BLaER1 treated with 17β-estradiol and CSF1 and Interleukin-3, amounts not matched to agents 10 nM and 100 nM (cell line): ENCODE results near the gene PTPRD.

ENCODE experiments used
- H3K27ac ChIP-seq, 11 experiments: shearing (Covaris generic); formaldehyde crosslinking; 2 replicates each; pipeline ENCODE4 v1.8.1; 2022
- H3K27me3 ChIP-seq, 11 experiments: shearing (Covaris generic); formaldehyde crosslinking; 2 replicates each; pipeline ENCODE4 v1.8.1; 2022
- H3K36me3 ChIP-seq, 11 experiments: shearing (Covaris generic); formaldehyde crosslinking; 2 replicates each; pipeline ENCODE4 v1.8.1; 2022
- H3K4me1 ChIP-seq, 10 experiments: shearing (Covaris generic); formaldehyde crosslinking; 2 replicates each; pipeline ENCODE4 v1.8.1; 2022
- H3K4me2 ChIP-seq, 11 experiments: shearing (Covaris generic); formaldehyde crosslinking; 2 replicates each; pipeline ENCODE4 v1.8.1; 2022
- H3K4me3 ChIP-seq, 10 experiments: shearing (Covaris generic); formaldehyde crosslinking; 2 replicates each; pipeline ENCODE4 v1.8.1; 2022
- H3K9ac ChIP-seq, 11 experiments: shearing (Covaris generic); formaldehyde crosslinking; 2 replicates each; pipeline ENCODE4 v1.8.1; 2022
- H3K9me3 ChIP-seq, 11 experiments: shearing (Covaris generic); formaldehyde crosslinking; replicated peaks in 1 of 11; 2 replicates each; pipeline ENCODE4 v1.8.1; 2022
- H4K20me1 ChIP-seq, 11 experiments: shearing (Covaris generic); formaldehyde crosslinking; 2 replicates each; pipeline ENCODE4 v1.8.1; 2022
- Cebpa-rat ChIP-seq, 11 experiments: shearing (Covaris generic); IDR thresholded peaks; 2 replicates each; pipeline ENCODE4 v1.8.1; 2022

The PTPRD gene

DNA sequence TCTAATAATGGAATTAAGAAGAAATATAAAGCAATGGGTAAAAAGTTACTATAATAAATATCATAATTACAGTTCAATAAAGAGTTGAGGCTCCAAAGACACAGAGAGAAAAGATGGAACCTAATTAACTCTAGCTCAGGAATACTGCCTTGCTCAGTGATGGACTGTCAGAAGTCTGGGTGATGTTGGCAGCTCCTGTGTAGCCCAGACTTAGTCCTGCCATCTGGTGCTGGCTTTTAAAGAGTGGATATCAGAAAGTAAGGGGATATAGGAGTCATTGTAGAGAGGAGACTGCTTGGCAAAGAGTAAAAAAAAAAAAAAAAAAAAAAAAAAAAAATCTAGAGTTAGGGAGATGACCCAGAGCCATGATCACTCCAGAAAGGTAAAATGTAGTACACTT, 2261.4 kb downstream of the PTPRD start:
- Histone ChIP-seq H3K36me3 (no peaks in the 10 kb centered on the region), H3K9ac (no peak overlapping the region), H3K9me3 (no peaks in the 10 kb centered on the region), H3K4me3 (no peak overlapping the region), H3K27me3 (no peaks in the 10 kb centered on the region), H3K4me1 (peaks cover 0 to 10% (median 4%) of the 10 kb centered on the region in 10 experiments; a peak in 12 of 20 replicates), H4K20me1 (no peaks in the 10 kb centered on the region), H3K4me2 (no peak overlapping the region), H3K27ac (no peak overlapping the region)
- TF ChIP-seq Cebpa-rat (IDR thresholded peaks at IDR 0.05): no peak

DNA sequence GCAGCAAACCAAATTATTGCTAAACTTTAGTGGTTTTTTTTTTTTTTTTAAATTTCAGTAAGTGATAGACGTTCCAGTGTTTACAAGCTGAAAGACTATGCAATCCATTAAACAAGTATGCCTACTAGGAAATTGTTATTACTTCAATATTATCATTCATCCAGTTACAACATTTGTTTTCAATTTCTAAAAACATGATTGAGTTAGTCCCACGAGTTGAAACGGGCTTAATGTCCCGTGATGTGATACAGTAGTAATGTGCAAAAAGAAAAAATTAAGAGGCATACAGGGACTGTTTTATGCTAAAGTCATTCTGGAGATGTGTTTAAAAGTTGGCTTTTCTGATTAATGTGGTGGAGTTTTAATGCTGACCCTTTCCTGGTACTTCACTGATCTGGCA, 2262.9 kb downstream of the PTPRD start:
- Histone ChIP-seq H4K20me1 (no peaks in the 10 kb centered on the region), H3K27me3 (no peaks in the 10 kb centered on the region), H3K4me3 (no peak overlapping the region), H3K9ac (no peak overlapping the region), H3K27ac (no peak overlapping the region), H3K36me3 (no peaks in the 10 kb centered on the region), H3K4me1 (peaks cover 0 to 17% (median 9%) of the 10 kb centered on the region in 10 experiments; a peak in 13 of 20 replicates), H3K9me3 (peaks cover 0 to 8% (median 0%) of the 10 kb centered on the region in 11 experiments; a peak in 3 of 22 replicates), H3K4me2 (no peak overlapping the region)
- TF ChIP-seq Cebpa-rat (IDR thresholded peaks at IDR 0.05): no peak

DNA sequence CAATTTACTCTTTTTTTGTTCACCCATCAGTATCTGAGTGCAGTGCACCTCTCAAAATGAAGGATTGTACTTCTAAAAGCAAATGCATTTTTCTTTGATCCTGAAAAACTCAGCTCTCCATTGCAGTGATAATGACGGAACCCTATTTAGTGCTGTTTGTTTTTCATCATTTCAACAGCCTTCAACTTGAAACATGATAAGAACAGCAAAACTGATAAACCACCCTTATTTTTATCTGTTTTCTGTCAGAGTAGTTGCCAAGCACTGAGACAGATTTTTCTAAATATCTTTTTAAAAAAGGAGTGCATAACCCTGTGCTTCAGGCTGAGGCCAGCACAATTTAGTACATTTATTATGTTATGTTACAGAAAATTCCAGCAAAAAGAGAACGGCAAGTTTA, 2263.4 kb downstream of the PTPRD start:
- H3K4me3 ChIP-seq: no peak overlapping the region
- peaks cover 0 to 8% (median 0%) of the 10 kb centered on the region in 11 experiments; a peak in 3 of 22 replicates for H3K9me3 ChIP-seq
- peaks cover 0 to 17% (median 9%) of the 10 kb centered on the region in 10 experiments; a peak in 13 of 20 replicates for H3K4me1 ChIP-seq
- no peak overlapping the region for H3K9ac ChIP-seq
- H3K36me3 ChIP-seq: no peaks in the 10 kb centered on the region
- no peak for TF ChIP-seq Cebpa-rat (IDR thresholded peaks at IDR 0.05)
- no peaks in the 10 kb centered on the region for H3K27me3 ChIP-seq
- no peaks in the 10 kb centered on the region for H4K20me1 ChIP-seq
- no peak overlapping the region for H3K27ac ChIP-seq
- no peak overlapping the region for H3K4me2 ChIP-seq

DNA sequence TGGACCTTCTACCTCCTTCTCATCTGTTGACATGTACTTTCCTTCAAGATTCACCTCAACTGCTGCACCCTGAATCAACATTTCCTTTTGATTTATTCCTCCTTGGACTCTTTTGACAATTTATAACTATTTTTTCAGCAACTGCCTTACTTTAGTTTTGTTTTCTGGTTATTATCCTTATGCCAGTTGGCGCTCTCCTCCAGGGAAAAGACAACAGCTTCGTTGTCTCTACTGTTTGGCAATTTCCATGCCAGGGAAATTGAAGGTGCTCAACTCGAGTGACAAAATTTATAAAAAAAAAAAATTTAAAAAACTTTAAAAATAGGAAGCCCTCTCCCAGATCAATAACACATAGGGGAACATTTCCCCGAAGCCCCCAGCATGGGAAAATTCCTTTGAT, 2264.0 kb downstream of the PTPRD start:
- H3K4me3 ChIP-seq: no peak overlapping the region
- no peaks in the 10 kb centered on the region for H4K20me1 ChIP-seq
- H3K4me1 ChIP-seq: peaks cover 0 to 17% (median 9%) of the 10 kb centered on the region in 10 experiments; a peak in 13 of 20 replicates
- H3K27me3 ChIP-seq: no peaks in the 10 kb centered on the region
- no peak overlapping the region for H3K4me2 ChIP-seq
- no peaks in the 10 kb centered on the region for H3K36me3 ChIP-seq
- no peak overlapping the region for H3K9ac ChIP-seq
- H3K27ac ChIP-seq: no peak overlapping the region
- H3K9me3 ChIP-seq: peaks cover 0 to 8% (median 0%) of the 10 kb centered on the region in 11 experiments; a peak in 3 of 22 replicates
- TF ChIP-seq Cebpa-rat (IDR thresholded peaks at IDR 0.05): no peak

DNA sequence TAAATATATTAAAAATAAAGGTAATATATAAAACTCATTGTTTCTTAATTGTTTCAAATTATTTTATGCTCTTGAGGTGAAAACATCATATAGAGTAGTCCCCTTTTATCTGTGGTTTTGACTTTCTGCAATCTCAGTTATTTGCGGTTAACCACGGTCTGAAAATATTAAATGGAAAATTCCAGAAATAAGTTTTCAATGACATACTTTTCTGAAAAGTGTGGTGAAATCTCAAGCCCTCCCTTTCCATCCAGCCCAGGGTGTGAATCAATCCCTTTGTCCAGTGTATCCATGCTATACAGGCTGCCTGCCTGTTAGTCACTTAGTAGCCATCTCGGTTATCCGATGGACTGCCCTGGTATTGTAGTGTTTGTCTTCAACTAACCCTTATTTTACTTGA, 2266.5 kb downstream of the PTPRD start:
- peaks cover 0 to 8% (median 0%) of the 10 kb centered on the region in 11 experiments; a peak in 3 of 22 replicates for H3K9me3 ChIP-seq
- H3K9ac ChIP-seq: no peak overlapping the region
- H3K4me3 ChIP-seq: no peak overlapping the region
- no peaks in the 10 kb centered on the region for H3K36me3 ChIP-seq
- H3K4me2 ChIP-seq: peak overlapping the region in 6 of 11 experiments; percentile 3 to 28 (median 22); a peak in 5 of 22 replicates
- H4K20me1 ChIP-seq: no peaks in the 10 kb centered on the region
- no peak for TF ChIP-seq Cebpa-rat (IDR thresholded peaks at IDR 0.05)
- no peak overlapping the region for H3K27ac ChIP-seq
- peaks cover 0 to 17% (median 9%) of the 10 kb centered on the region in 10 experiments; a peak in 13 of 20 replicates for H3K4me1 ChIP-seq
- no peaks in the 10 kb centered on the region for H3K27me3 ChIP-seq

DNA sequence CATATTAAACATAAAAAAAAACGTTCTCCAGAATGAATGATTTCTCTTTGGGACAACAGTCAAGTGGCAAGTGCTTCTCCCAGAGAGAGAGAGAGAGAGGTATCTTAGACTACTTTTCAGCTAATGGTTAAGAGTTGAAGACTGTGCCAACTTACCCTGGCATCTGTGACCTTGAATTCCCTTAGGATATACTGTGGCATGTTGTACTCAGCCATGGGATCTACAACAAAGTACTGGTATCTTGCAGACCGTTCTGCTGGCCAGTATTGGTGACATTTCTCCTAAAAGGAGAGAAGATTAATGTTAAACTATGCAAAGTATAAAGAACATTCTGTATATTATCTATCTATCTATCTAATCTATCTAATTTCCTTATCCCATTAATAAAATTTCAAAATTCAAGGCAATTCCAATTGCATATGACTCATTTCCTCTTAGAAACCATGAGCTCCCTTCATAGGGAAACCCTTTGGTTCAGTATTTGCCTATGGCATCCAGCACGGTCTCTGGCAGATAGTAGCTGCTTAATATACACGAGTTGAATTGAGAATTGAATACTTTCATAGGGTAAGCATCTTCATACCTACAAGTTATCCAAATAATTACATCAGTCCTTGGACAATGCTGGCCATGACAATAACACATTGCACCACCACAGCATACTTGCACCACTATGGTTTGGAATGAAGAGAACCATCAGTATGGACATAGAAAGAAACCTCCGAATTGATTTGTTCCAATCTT, 2273.9 kb downstream of the PTPRD start:
- H3K9me3 ChIP-seq: no peaks in the 10 kb centered on the region

DNA sequence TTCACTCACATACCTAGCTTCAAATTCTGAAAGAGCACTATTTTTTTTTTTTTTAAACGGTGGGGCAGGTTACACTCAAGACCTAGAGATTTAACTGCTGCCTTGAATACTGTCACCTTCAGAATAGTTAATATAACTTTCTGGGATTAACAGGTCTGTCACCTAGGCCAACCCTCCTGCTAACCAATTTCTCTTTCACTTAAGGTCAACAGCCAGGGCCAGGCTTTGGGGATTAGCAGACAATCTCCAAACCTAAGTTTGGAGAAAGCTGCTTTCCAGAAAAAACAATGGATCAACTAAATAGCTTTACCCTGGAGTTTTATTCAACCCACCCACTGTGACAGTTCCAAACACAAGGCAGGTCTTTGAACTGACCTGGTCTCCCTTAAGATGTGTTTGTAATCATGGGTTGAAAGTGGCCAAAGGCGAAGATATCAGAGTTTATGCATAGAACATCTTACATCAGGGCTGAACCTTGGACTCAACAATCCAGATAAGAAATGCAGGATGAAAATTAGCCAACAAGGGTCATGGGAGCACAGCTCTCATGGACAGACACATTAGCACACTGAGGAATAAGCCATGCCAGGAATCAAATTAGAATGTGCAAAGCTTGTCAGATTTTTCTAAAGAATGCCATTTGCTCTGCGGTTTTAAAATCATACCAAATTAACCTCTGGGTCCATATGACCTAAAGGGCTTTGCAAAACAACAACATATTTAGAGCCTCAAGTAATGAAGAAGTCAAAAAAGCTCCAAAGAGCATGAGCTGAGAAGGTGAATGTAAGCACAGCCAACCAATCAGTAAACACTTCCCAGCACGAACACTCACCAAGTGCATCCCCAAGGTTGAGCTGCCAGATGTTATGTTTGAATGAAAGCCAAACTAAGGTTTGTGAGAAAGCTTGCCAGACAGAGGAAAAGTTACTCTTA, 2274.7 kb downstream of the PTPRD start:
- no peak overlapping the region for H3K27ac ChIP-seq
- no peaks in the 10 kb centered on the region for H3K9me3 ChIP-seq
- H3K9ac ChIP-seq: no peak overlapping the region
- H3K27me3 ChIP-seq: no peaks in the 10 kb centered on the region
- TF ChIP-seq Cebpa-rat (IDR thresholded peaks at IDR 0.05): no peak
- H3K4me1 ChIP-seq: peaks cover 0 to 15% (median 0%) of the 10 kb centered on the region in 10 experiments; a peak in 4 of 20 replicates
- H4K20me1 ChIP-seq: no peaks in the 10 kb centered on the region
- H3K4me3 ChIP-seq: no peak overlapping the region
- peaks cover 0 to 10% (median 0%) of the 10 kb centered on the region in 11 experiments; a peak in 4 of 22 replicates for H3K36me3 ChIP-seq
- no peak overlapping the region for H3K4me2 ChIP-seq

More for the DNA sequence above, 2273.9 kb downstream of the PTPRD start:
- peaks cover 0 to 10% (median 0%) of the 10 kb centered on the region in 11 experiments; a peak in 4 of 22 replicates for H3K36me3 ChIP-seq
- H3K4me2 ChIP-seq: no peak overlapping the region
- H4K20me1 ChIP-seq: no peaks in the 10 kb centered on the region
- H3K9ac ChIP-seq: no peak overlapping the region
- no peak overlapping the region for H3K4me3 ChIP-seq
- H3K4me1 ChIP-seq: peaks cover 0 to 8% (median 0%) of the 10 kb centered on the region in 10 experiments; a peak in 3 of 20 replicates
- no peak for TF ChIP-seq Cebpa-rat (IDR thresholded peaks at IDR 0.05)
- H3K27me3 ChIP-seq: no peaks in the 10 kb centered on the region
- H3K27ac ChIP-seq: no peak overlapping the region

DNA sequence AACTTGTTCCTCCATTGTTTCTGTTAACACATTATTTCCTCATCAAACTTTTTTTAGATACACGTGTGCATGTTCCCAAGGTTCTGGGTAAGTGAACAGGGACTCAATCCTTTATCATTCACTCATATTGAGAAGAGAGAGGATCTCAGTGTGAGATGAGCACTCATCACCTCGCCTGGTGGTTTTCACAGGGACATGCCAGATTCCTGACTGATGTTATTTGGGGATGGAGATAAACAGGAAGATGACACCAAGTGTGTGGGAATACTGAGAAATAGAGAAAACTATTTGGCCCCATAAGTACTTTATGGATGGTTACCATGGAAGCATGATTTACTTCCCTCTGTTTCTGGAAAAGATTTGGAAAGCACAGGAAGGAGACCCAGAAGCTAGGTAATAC, 2279.9 kb downstream of the PTPRD start:
- Histone ChIP-seq H3K27ac (no peak overlapping the region), H3K9me3 (peaks cover 10 to 18% (median 15%) of the 10 kb centered on the region in 11 experiments; a peak in 21 of 22 replicates), H3K36me3 (peaks cover 0 to 14% (median under 1%) of the 10 kb centered on the region in 11 experiments; a peak in 5 of 22 replicates), H3K9ac (no peak overlapping the region), H3K4me1 (peaks cover 0 to 17% (median 5%) of the 10 kb centered on the region in 10 experiments; a peak in 7 of 20 replicates), H3K4me3 (no peak overlapping the region), H3K27me3 (no peaks in the 10 kb centered on the region), H4K20me1 (no peaks in the 10 kb centered on the region), H3K4me2 (no peak overlapping the region)
- no peak for TF ChIP-seq Cebpa-rat (IDR thresholded peaks at IDR 0.05)

DNA sequence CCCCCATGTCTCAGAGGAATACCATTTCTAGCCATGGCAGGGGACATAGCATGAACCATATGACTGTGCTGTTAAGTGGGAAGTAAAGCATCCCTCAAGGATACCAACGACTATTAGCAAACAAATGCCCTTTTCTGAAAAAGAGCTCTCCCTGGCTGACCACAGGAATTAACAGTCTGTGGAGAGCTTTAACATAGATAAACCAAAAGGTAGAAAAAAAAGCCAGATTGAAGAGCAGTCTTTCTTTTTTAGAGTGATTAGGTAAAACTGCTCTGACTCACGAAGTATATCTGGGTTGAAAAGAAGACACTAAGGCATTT, 2280.5 kb downstream of the PTPRD start:
- no peak overlapping the region for H3K4me2 ChIP-seq
- no peaks in the 10 kb centered on the region for H4K20me1 ChIP-seq
- H3K4me1 ChIP-seq: peaks cover 0 to 17% (median 5%) of the 10 kb centered on the region in 10 experiments; a peak in 7 of 20 replicates
- no peaks in the 10 kb centered on the region for H3K27me3 ChIP-seq
- peaks cover 0 to 14% (median 0%) of the 10 kb centered on the region in 11 experiments; a peak in 3 of 22 replicates for H3K36me3 ChIP-seq
- no peak for TF ChIP-seq Cebpa-rat (IDR thresholded peaks at IDR 0.05)
- peaks cover 10 to 18% (median 15%) of the 10 kb centered on the region in 11 experiments; a peak in 21 of 22 replicates for H3K9me3 ChIP-seq
- H3K9ac ChIP-seq: no peak overlapping the region
- no peak overlapping the region for H3K27ac ChIP-seq
- H3K4me3 ChIP-seq: no peak overlapping the region
